ENCODE results near the gene RNU4-1. TPM values are rescaled to one million over a fixed set of nuclear protein-coding genes. Genes with fewer than 3 reads are reported as not detected.

RNU4-1 gene
- total and polyA plus RNA-seq, 12 donors: 426 to 3,423 (median 1,870) TPM; not detected in 2

DNA sequence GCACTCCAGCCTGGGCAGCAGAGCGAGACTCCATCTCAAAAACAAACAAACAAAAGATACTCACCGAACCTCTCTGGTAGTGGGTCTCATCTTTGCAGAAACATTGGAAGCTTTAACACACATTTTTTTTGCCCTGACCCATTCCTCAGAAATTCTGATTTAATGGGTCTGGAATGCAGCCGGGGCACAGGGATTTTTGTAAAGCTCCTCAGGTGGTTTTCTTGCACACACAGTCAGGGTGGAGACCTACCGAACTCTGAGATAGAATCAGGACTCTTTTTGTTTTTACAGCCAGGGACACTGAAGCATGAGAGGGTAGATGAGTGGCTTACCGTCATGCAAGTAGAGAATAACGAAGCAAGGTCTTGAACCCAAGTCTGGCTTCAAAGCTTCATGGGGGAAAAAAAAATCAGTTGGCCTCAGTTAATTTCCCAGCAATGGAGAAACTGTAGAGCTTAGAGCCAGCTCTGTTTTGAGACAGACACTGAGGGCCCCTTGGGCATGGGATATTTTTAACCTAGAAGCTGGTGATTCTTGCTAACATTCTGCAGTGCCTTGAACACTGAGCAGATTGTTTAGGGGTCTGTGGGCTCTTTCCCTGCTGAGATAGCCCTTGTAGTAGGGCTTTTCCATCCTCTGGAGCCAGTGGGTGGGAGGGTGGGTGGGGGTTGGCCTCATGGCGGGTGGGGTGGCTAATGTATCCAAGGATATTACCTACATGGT lies 6.1 kb downstream of the RNU4-1 start:
- no peaks in the 10 kb centered on the region for H3K27me3 ChIP-seq
- no peak for ATAC-seq
- H3K4me1 ChIP-seq: peaks cover 0 to 16% (median 8%) of the 10 kb centered on the region in 9 donors
- H3K36me3 ChIP-seq: no peaks in the 10 kb centered on the region
- intact Hi-C loops (cut with DNase I): no loop called here
- no peak overlapping the region for H3K27ac ChIP-seq
- 63 to 65% methylated on average over 7 of the region's 7 CpGs for WGBS, 2 donors
- H3K4me3 ChIP-seq: no peak overlapping the region
- TF ChIP-seq, protein P1, sequence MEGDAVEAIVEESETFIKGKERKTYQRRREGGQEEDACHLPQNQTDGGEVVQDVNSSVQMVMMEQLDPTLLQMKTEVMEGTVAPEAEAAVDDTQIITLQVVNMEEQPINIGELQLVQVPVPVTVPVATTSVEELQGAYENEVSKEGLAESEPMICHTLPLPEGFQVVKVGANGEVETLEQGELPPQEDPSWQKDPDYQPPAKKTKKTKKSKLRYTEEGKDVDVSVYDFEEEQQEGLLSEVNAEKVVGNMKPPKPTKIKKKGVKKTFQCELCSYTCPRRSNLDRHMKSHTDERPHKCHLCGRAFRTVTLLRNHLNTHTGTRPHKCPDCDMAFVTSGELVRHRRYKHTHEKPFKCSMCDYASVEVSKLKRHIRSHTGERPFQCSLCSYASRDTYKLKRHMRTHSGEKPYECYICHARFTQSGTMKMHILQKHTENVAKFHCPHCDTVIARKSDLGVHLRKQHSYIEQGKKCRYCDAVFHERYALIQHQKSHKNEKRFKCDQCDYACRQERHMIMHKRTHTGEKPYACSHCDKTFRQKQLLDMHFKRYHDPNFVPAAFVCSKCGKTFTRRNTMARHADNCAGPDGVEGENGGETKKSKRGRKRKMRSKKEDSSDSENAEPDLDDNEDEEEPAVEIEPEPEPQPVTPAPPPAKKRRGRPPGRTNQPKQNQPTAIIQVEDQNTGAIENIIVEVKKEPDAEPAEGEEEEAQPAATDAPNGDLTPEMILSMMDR (IDR thresholded peaks at IDR 0.05): no peak
- H3K9me3 ChIP-seq: no peaks in the 10 kb centered on the region
- DNase-seq: no peak

DNA sequence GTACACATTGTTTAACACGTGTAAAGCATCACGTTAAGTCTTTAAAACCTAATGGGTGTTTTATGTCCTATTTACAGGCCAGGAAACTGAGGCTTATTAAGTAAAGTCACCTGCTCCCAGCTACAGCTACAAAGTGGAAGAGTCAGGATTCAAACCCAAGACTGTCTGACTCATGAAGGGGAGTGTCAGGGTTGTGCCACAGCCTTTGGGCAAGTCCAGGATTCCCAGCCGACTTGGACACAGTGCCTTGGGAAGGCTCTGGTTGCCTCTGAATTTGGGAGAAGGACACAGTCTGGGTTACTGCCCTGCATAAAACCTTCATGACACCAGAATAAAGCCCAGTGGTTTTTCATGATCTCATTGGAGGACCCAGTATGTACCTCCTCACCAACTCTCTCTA lies 8.7 kb downstream of the RNU4-1 start:
- no peak for DNase-seq
- 87 to 96% methylated on average over 3 of the region's 3 CpGs for WGBS, 2 donors
- no peak overlapping the region for H3K4me3 ChIP-seq
- H3K4me1 ChIP-seq: no peaks in the 10 kb centered on the region
- H3K36me3 ChIP-seq: no peaks in the 10 kb centered on the region
- no peaks in the 10 kb centered on the region for H3K9me3 ChIP-seq
- no peaks in the 10 kb centered on the region for H3K27me3 ChIP-seq
- intact Hi-C loops (cut with DNase I): no loop called here
- no peak for ATAC-seq
- no peak overlapping the region for H3K27ac ChIP-seq
- TF ChIP-seq, protein P1 (IDR thresholded peaks at IDR 0.05): no peak

DNA sequence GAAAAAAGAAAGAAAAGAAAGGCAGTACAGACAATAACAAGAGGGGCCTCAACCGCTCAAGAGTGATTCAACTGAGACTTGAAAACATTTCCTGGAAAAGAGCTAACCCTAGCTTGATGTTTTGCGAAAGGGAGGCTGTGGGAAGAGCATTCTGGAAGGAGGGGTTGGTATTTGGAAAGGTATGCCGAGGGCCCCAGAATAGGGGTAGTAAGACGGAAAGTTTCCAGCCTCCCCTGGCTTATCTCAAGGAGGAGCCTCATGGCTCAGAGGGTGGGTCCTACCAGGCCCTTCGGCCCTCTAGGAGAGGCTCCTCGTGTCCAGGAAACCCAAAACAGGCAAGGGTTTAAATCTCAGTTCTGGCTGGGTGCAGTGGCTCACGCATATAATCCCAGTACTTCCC lies 9.7 kb downstream of the RNU4-1 start:
- no peaks in the 10 kb centered on the region for H3K9me3 ChIP-seq
- no peak for ATAC-seq
- no peaks in the 10 kb centered on the region for H3K27me3 ChIP-seq
- H3K4me3 ChIP-seq: no peak overlapping the region
- TF ChIP-seq, protein P1 (IDR thresholded peaks at IDR 0.05): no peak
- H3K4me1 ChIP-seq: no peaks in the 10 kb centered on the region
- intact Hi-C loops (cut with DNase I): no loop called here
- DNase-seq: no peak
- 62 to 64% methylated on average over 7 of the region's 7 CpGs for WGBS, 2 donors
- H3K27ac ChIP-seq: no peak overlapping the region
- no peaks in the 10 kb centered on the region for H3K36me3 ChIP-seq

DNA sequence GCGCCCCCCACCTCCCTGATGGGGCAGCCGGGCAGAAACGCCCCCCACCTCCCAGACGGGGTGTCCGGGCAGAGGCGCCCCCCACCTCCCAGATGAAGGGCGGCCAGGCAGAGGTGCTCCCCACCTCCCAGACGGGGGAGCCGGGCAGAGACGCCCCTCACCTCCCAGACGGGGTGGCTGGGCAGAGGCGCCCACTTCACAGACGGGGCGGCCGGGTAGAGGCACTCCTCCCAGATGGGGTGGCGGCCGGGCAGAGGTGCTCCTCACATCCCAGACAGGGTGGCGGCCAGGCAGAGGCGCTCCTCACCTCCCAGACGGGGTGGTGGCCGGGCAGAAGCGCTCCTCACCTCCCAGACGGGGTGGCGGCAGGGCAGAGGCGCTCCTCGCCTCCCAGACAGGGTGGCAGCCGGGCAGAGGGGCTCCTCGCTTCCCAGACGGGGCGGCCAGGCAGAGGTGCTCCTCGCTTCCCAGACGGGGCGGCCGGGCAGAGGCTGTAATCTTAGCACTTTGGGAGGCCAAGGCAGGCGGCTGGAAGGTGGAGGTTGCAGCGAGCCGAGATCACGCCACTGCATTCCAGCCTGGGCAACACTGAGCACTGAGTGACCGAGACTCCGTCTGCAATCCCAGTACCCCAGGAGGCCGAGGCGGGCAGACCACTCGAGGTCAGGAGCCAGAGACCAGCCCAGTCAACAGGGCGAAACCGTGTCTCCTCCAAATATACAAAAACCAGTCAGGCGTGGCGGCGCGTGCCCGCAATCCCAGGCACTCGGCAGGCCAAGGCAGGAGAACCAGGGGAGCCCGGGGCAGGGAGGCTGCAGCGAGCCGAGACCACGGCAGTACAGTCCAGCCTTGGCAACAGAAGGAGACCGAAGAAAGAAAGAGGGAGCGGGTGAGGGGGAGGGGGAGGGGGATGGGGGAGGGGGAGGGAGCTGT lies 14.6 kb downstream of the RNU4-1 start:
- Histone ChIP-seq H3K4me3 (no peak overlapping the region), H3K27me3 (no peaks in the 10 kb centered on the region), H3K36me3 (no peaks in the 10 kb centered on the region), H3K9me3 (no peaks in the 10 kb centered on the region), H3K27ac (no peak overlapping the region), H3K4me1 (no peaks in the 10 kb centered on the region)
- TF ChIP-seq, protein P1 (IDR thresholded peaks at IDR 0.05): no peak
- intact Hi-C loops (cut with DNase I): no loop called here
- DNase-seq: no peak
- 96% methylated on average over 55 to 57 of the region's 57 CpGs for WGBS, 2 donors
- peak in 1 of 8 donors; percentile 44 for ATAC-seq
